ENCODE data around the gene WHRN.

WHRN gene

GRCh38 chr9:114365194-114365593 lies 140.1 kb downstream of the WHRN start:
- no peak for DNase-seq (ENCODE audit: low spot score)

- peak; percentile 64 for DNase-seq (ENCODE audit: low spot score)
Measured at GRCh38 chr9:114364134-114365041, 140.9 kb downstream of the WHRN start.

GRCh38 chr9:114363424-114363823 lies 141.8 kb downstream of the WHRN start:
- no peak for DNase-seq (ENCODE audit: low spot score)

DNA sequence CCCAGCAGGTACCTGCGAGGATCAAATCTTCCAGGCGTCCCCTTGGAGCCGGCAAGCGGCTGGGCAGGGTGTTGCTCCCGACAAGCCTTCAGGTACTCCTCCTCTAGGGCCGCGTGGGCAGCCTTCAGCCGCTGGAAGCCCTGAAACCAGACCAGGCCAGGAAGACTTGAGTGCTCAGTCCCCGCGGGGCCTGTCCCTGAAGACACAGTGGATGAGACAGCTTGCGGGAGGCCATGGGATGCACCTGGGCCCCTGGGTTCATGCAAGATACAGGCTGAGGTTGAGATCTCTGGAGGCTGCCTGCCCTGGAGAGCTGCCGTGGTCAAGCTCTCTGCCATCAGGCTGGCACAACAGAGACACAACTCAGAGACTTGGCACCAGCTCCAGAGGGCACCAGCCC lies 142.9 kb downstream of the WHRN start:
- DNase-seq (ENCODE audit: low spot score), result no peak

GRCh38 chr9:114361542-114361941 lies 143.7 kb downstream of the WHRN start:
- DNase-seq (ENCODE audit: low spot score), result no peak

- DNase-seq (ENCODE audit: low spot score), result no peak
Measured at GRCh38 chr9:114359801-114360200, 145.5 kb downstream of the WHRN start.

GRCh38 chr9:114357911-114358328 lies 147.4 kb downstream of the WHRN start:
- DNase-seq (ENCODE audit: low spot score), result no peak

- no peak for DNase-seq (ENCODE audit: low spot score)
Measured at GRCh38 chr9:114357360-114357759, 147.9 kb downstream of the WHRN start.

GRCh38 chr9:114356792-114357191 lies 148.5 kb downstream of the WHRN start:
- DNase-seq (ENCODE audit: low spot score), result no peak

DNA sequence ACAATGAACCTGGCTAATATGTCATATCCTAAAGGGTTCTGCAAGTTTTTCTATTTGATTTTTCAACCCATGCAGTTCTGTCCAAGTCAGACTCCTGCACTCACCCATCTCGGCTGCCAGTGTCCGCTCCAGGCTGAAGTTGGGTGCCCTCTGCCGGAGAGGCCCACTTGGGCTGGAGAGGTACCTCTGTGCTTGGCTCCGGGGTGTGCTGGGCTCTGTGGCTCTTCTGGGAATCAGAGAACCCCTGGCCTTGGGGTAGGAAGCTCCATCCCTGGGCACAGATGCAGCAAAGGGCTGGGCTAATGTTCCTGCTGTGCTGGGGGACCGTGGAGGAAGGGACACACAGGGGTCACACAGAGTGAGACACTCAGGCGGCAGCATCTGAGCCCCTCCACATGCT lies 149.5 kb downstream of the WHRN start:
- DNase-seq (ENCODE audit: low spot score), result no peak
